B cell (primary cell): ENCODE results near the gene PLCB4. TPM values are rescaled to one million over a fixed set of nuclear protein-coding genes. Genes with fewer than 3 reads are reported as not detected.

Source experiments
- ATAC-seq: fragments of 200-7000 bp; cut with Tn5 transposase; one replicate; pipeline ENCODE4 v1.10.0; 2021; ENCODE audit warnings: low read depth, mild to moderate bottlenecking, moderate number of reproducible peaks, moderate library complexity
- CTCF ChIA-PET: fragments of 350-600 bp; sonication (Branson Sonifier 250); formaldehyde crosslinking; loops from one replicate; lab custom pipeline; 2021; ENCODE audit warnings: antibody characterized with exemption, inconsistent platforms; lab: Charles Lee
- POLR2A ChIA-PET: fragments of 350-600 bp; sonication (Branson Sonifier 250); formaldehyde crosslinking; loops from one replicate; lab custom pipeline; 2021; ENCODE audit warnings: antibody characterized with exemption; lab: Charles Lee
- DNase-seq: peaks from one replicate; pipeline ENCODE4 v3.0.0; 2013
- H2AFZ ChIP-seq: 2 replicates; pipeline ENCODE4 v1.6.1; 2012; ENCODE audit warnings: mild to moderate bottlenecking, low read depth, low read length; ENCODE audit not compliant: insufficient read depth, poor library complexity, severe bottlenecking
- H3K27ac ChIP-seq, 2 donors: 1 replicate in 1 of 2; 2 replicates in 1 of 2; pipeline ENCODE4 v1.5.1; 2012 to 2013; ENCODE audit warnings: low read length in 2 of 2, mild to moderate bottlenecking in 2 of 2, moderate library complexity in 1 of 2
- H3K27me3 ChIP-seq, 4 experiments: fragments of 200-600 bp in 1 of 4; sonication (generic) in 1 of 4; replicated peaks in 1 of 4; 1 replicate in 2 of 4; 2 replicates in 2 of 4; pipeline versions ENCODE4 v1.6.1 to v1.7.0; 2013 to 2016; ENCODE audit warnings: low read length in 3 of 4, mild to moderate bottlenecking in 2 of 4, mixed read lengths in 1 of 4, moderate library complexity in 1 of 4; ENCODE audit not compliant: insufficient read depth in 4 of 4, control insufficient read depth in 3 of 4; ENCODE audit errors: control extremely low read depth in 1 of 4
- H3K36me3 ChIP-seq, 2 experiments: replicated peaks in 1 of 2; 1 replicate in 1 of 2; 2 replicates in 1 of 2; pipeline versions ENCODE4 v1.6.1 to v1.7.1; 2013; ENCODE audit warnings: low read length in 1 of 2; ENCODE audit not compliant: insufficient read depth in 2 of 2, control insufficient read depth in 1 of 2; ENCODE audit errors: control extremely low read depth in 1 of 2, extremely low read depth in 1 of 2
- H3K4me1 ChIP-seq, 2 donors: fragments of 200-600 bp in 1 of 2; sonication (generic) in 1 of 2; 1 replicate in 1 of 2; 2 replicates in 1 of 2; pipeline versions ENCODE4 v1.5.1 to v1.6.1; 2013 to 2017; ENCODE audit warnings: low read length in 2 of 2; ENCODE audit not compliant: control insufficient read depth in 2 of 2, insufficient read depth in 2 of 2
- H3K4me2 ChIP-seq: replicated peaks from 2 replicates; pipeline ENCODE3; 2012; ENCODE audit warnings: mild to moderate bottlenecking, low read depth, low read length; ENCODE audit not compliant: poor library complexity, severe bottlenecking
- H3K4me3 ChIP-seq, 5 experiments: fragments of 200-600 bp in 1 of 5; sonication (generic) in 1 of 5; 1 replicate in 3 of 5; 2 replicates in 2 of 5; pipeline versions ENCODE4 v1.5.1 to v1.7.0; 2011 to 2016; ENCODE audit warnings: low read length in 4 of 5, mild to moderate bottlenecking in 4 of 5, low read depth in 2 of 5, control low read depth in 1 of 5, moderate library complexity in 1 of 5; ENCODE audit not compliant: insufficient read depth in 1 of 5; ENCODE audit errors: control extremely low read depth in 1 of 5, extremely low read depth in 1 of 5
- H3K79me2 ChIP-seq: fragments of 200-600 bp; sonication (generic); one replicate; pipeline ENCODE4 v1.6.0; 2016; ENCODE audit warnings: low read length; ENCODE audit not compliant: control insufficient read depth, insufficient read depth
- H3K9ac ChIP-seq: fragments of 200-600 bp; sonication (generic); 2 replicates; pipeline ENCODE4 v1.6.1; 2017; ENCODE audit warnings: mild to moderate bottlenecking, low read length, moderate library complexity
- H3K9me3 ChIP-seq, 3 donors: one replicate each; pipeline versions ENCODE4 v1.6.1 to v1.7.1; 2013; ENCODE audit warnings: low read length in 2 of 3; ENCODE audit not compliant: control insufficient read depth in 2 of 3, insufficient read depth in 1 of 3; ENCODE audit errors: control extremely low read depth in 1 of 3
- H4K20me1 ChIP-seq: 2 replicates; pipeline ENCODE4 v1.6.0; 2012; ENCODE audit warnings: mild to moderate bottlenecking, low read length; ENCODE audit not compliant: insufficient read depth, control insufficient read depth, poor library complexity, severe bottlenecking
- H3K27ac Mint-ChIP-seq: one replicate; pipeline ENCODE4 v1.8.0; 2021; ENCODE audit warnings: mixed read lengths
- H3K27me3 Mint-ChIP-seq: one replicate; pipeline ENCODE4 v1.8.0; 2021; ENCODE audit warnings: mixed read lengths
- H3K4me1 Mint-ChIP-seq: one replicate; pipeline ENCODE4 v1.8.0; 2021; ENCODE audit warnings: mixed read lengths
- H3K4me3 Mint-ChIP-seq: one replicate; pipeline ENCODE4 v1.8.0; 2021; ENCODE audit warnings: mixed read lengths
- H3K9me3 Mint-ChIP-seq: one replicate; pipeline ENCODE4 v1.8.0; 2022; ENCODE audit warnings: mixed read lengths; ENCODE audit not compliant: insufficient read depth
- CTCF ChIP-seq: fragments of 200-600 bp; IDR thresholded peaks from one replicate; pipeline ENCODE4 v1.8.0; 2022; ENCODE audit warnings: antibody characterized with exemption, mild to moderate bottlenecking
- EZH2 ChIP-seq: IDR thresholded peaks from 2 replicates; pipeline ENCODE4 v1.6.1; 2012; ENCODE audit warnings: borderline replicate concordance, low read depth, mild to moderate bottlenecking, moderate library complexity, low read length; ENCODE audit not compliant: insufficient read depth, poor library complexity, severe bottlenecking
- WGBS: methylation state at CpG from one replicate; pipeline ENCODE4 v1.1.5; 2013; ENCODE audit warnings: missing lambda C conversion rate; ENCODE audit not compliant: insufficient coverage; 5-methylcytosine and 5-hydroxymethylcytosine counted together
- intact Hi-C: fragments of 100-400 bp; cut with micrococcal nuclease; formaldehyde crosslinking; loops from one replicate; pipeline ENCODE4 v1.10.0; 2022
- polyA plus RNA-seq: library from polyadenylated mRNA; depleted of rRNA; stranded (reverse); fragments of >200 nt; gene quantifications from 2 replicates; pipeline ENCODE4 v1.2.3, GENCODE V29; 2012
- total RNA-seq, 2 donors: library from RNA; stranded (reverse); fragments of 120-200 nt in 1 of 2; gene quantifications; 1 replicate in 1 of 2; 2 replicates in 1 of 2; pipeline versions ENCODE4 v1.2.3 to v1.2.4, GENCODE V29; 2013 to 2022

The PLCB4 gene
- total and polyA plus RNA-seq, 2 donors (not counting 1 experiment from before 2014, with no cell fraction given): not detected

GRCh38 chr20:9100691-9101090 is 31.8 kb downstream of the PLCB4 start:
- Mint-ChIP-seq H3K27me3 (no peaks in the 10 kb centered on the region), H3K4me1 (no peaks in the 10 kb centered on the region), H3K9me3 (no peaks in the 10 kb centered on the region), H3K4me3 (no peak overlapping the region), H3K27ac (no peak overlapping the region)
- H4K20me1 ChIP-seq: no peaks in the 10 kb centered on the region
- H3K36me3 ChIP-seq: no peaks in the 10 kb centered on the region
- ChIA-PET POLR2A (no interaction called here), CTCF (no interaction called here)
- intact Hi-C loops: no loop called here
- no peak overlapping the region for H2AFZ ChIP-seq
- H3K27ac ChIP-seq: no peak overlapping the region
- no peak for TF ChIP-seq CTCF
- no peaks in the 10 kb centered on the region for H3K27me3 ChIP-seq
- H3K4me3 ChIP-seq: no peak overlapping the region
- H3K9me3 ChIP-seq: no peaks in the 10 kb centered on the region
- DNase-seq (no peak), ATAC-seq (no peak)
- no peaks in the 10 kb centered on the region for H3K4me1 ChIP-seq
- H3K4me2 ChIP-seq: no peak overlapping the region
- 100% methylated on average over 3 of the region's 9 CpGs for WGBS
- no peaks in the 10 kb centered on the region for H3K79me2 ChIP-seq
- no peak overlapping the region for H3K9ac ChIP-seq

GRCh38 chr20:9102456-9102855 is 33.6 kb downstream of the PLCB4 start:
- no peak overlapping the region for H3K27ac ChIP-seq
- no peak overlapping the region for H3K4me2 ChIP-seq
- ATAC-seq (no peak), DNase-seq (no peak)
- no peaks in the 10 kb centered on the region for H3K79me2 ChIP-seq
- H3K27me3 ChIP-seq: no peaks in the 10 kb centered on the region
- H3K4me3 Mint-ChIP-seq: no peak overlapping the region
- intact Hi-C loops: no loop called here
- no peak overlapping the region for H3K27ac Mint-ChIP-seq
- H3K4me3 ChIP-seq: no peak overlapping the region
- H3K9me3 Mint-ChIP-seq: no peaks in the 10 kb centered on the region
- TF ChIP-seq CTCF (no peak), EZH2 (no peak)
- no peaks in the 10 kb centered on the region for H3K9me3 ChIP-seq
- H4K20me1 ChIP-seq: no peaks in the 10 kb centered on the region
- ChIA-PET CTCF (no interaction called here), POLR2A (no interaction called here)
- H3K4me1 ChIP-seq: no peaks in the 10 kb centered on the region
- H3K36me3 ChIP-seq: no peaks in the 10 kb centered on the region
- H2AFZ ChIP-seq: no peak overlapping the region
- no peaks in the 10 kb centered on the region for H3K27me3 Mint-ChIP-seq
- no peak overlapping the region for H3K9ac ChIP-seq
- H3K4me1 Mint-ChIP-seq: no peaks in the 10 kb centered on the region
